GM23338 (cell line): ENCODE measurements around the gene MYO18B. TPM values are rescaled to one million over a fixed set of nuclear protein-coding genes. Genes with fewer than 3 reads are reported as not detected.

Experiments
- ATAC-seq: fragments of 200-7000 bp; cut with Tn5 transposase; 3 replicates; pipeline ENCODE4 v1.9.1; 2020
- DNase-seq: peaks from one replicate; pipeline ENCODE4 v3.0.0-alpha.2; 2015; ENCODE audit warnings: low spot score
- H2AFZ ChIP-seq: fragments of 200-600 bp; sonication (generic); 2 replicates; pipeline ENCODE4 v1.8.0; 2016; ENCODE audit warnings: antibody characterized with exemption, mild to moderate bottlenecking, moderate library complexity
- H3F3A ChIP-seq: fragments of 200-600 bp; sonication (generic); replicated peaks from 2 replicates; pipeline ENCODE4 v1.8.0; 2017; ENCODE audit warnings: antibody characterized with exemption, mixed run types, low read depth
- H3K27ac ChIP-seq: fragments of 200-600 bp; sonication (generic); 2 replicates; pipeline ENCODE4 v1.6.1; 2016; ENCODE audit warnings: low read depth
- H3K27me3 ChIP-seq: fragments of 200-600 bp; sonication (generic); 2 replicates; pipeline ENCODE4 v1.8.0; 2016; ENCODE audit warnings: mild to moderate bottlenecking, mixed run types, moderate library complexity; ENCODE audit not compliant: insufficient read depth
- H3K36me3 ChIP-seq: fragments of 200-600 bp; sonication (generic); 2 replicates; pipeline ENCODE4 v1.8.0; 2016; ENCODE audit warnings: mild to moderate bottlenecking; ENCODE audit not compliant: insufficient read depth
- H3K4me1 ChIP-seq: fragments of 200-600 bp; sonication (generic); 2 replicates; pipeline ENCODE4 v1.8.0; 2016; ENCODE audit warnings: mild to moderate bottlenecking, moderate library complexity; ENCODE audit not compliant: insufficient read depth
- H3K4me2 ChIP-seq: fragments of 200-600 bp; sonication (generic); 2 replicates; pipeline ENCODE4 v1.7.1; 2017; ENCODE audit warnings: mixed run types
- H3K4me3 ChIP-seq: fragments of 200-600 bp; sonication (generic); 2 replicates; pipeline ENCODE4 v1.6.1; 2016; ENCODE audit warnings: mixed run types
- H3K79me2 ChIP-seq: fragments of 200-600 bp; sonication (generic); replicated peaks from 2 replicates; pipeline ENCODE4 v1.8.0; 2017; ENCODE audit warnings: mild to moderate bottlenecking; ENCODE audit not compliant: insufficient read depth
- H3K9me2 ChIP-seq: fragments of 200-600 bp; sonication (generic); 2 replicates; pipeline ENCODE4 v1.8.0; 2017; ENCODE audit not compliant: insufficient read depth
- H4K20me1 ChIP-seq: fragments of 200-600 bp; sonication (generic); replicated peaks from 2 replicates; pipeline ENCODE4 v1.8.0; 2017; ENCODE audit warnings: mild to moderate bottlenecking; ENCODE audit not compliant: insufficient read depth
- H3K27ac Mint-ChIP-seq: 2 replicates; pipeline ENCODE4 v1.8.0; 2020; ENCODE audit warnings: inconsistent platforms, mild to moderate bottlenecking, moderate library complexity, mixed read lengths
- H3K27me3 Mint-ChIP-seq: 3 replicates; pipeline ENCODE4 v1.8.0; 2022; ENCODE audit warnings: low read depth, mild to moderate bottlenecking, moderate library complexity, mixed read lengths, inconsistent platforms; ENCODE audit not compliant: insufficient read depth, poor library complexity
- H3K36me3 Mint-ChIP-seq: 3 replicates; pipeline ENCODE4 v1.8.0; 2021; ENCODE audit warnings: low read depth, mild to moderate bottlenecking, inconsistent platforms, moderate library complexity, mixed read lengths
- H3K4me1 Mint-ChIP-seq: 3 replicates; pipeline ENCODE4 v1.8.0; 2020; ENCODE audit warnings: mild to moderate bottlenecking, inconsistent platforms, mixed read lengths
- H3K4me3 Mint-ChIP-seq: 3 replicates; pipeline ENCODE4 v1.8.0; 2021; ENCODE audit warnings: moderate library complexity, mild to moderate bottlenecking, inconsistent platforms, mixed read lengths
- H3K9me3 Mint-ChIP-seq: 3 replicates; pipeline ENCODE4 v1.8.0; 2020; ENCODE audit warnings: moderate library complexity, mild to moderate bottlenecking, inconsistent platforms, mixed read lengths
- CREB1 ChIP-seq: fragments of 250-450 bp; sonication (Bioruptor Pico); IDR thresholded peaks from 2 replicates; pipeline ENCODE4 v1.5.0; 2020; ENCODE audit warnings: low read depth, mild to moderate bottlenecking, moderate library complexity
- CTCF ChIP-seq, 2 experiments: fragments of 200-600 bp in 1 of 2; sonication (generic) in 1 of 2; conservative IDR thresholded peaks; 2 replicates each; pipeline versions ENCODE4 v1.5.1 to v1.6.1; 2016 to 2017; ENCODE audit warnings: antibody characterized with exemption in 2 of 2, low read depth in 2 of 2, mild to moderate bottlenecking in 2 of 2, moderate library complexity in 1 of 2
- ETS1 ChIP-seq: IDR thresholded peaks from 2 replicates; pipeline ENCODE4 v1.6.1; 2016; ENCODE audit warnings: antibody characterized with exemption
- EZH2 ChIP-seq: fragments of 200-600 bp; sonication (generic); IDR thresholded peaks from one replicate; pipeline ENCODE4 v1.8.0; 2017; ENCODE audit warnings: antibody characterized with exemption, mild to moderate bottlenecking, low read depth; ENCODE audit not compliant: unreplicated experiment
- EZH2phosphoT487 ChIP-seq: fragments of 200-600 bp; sonication (generic); IDR thresholded peaks from one replicate; pipeline ENCODE4 v1.8.1; 2018; ENCODE audit warnings: antibody characterized with exemption; ENCODE audit not compliant: unreplicated experiment
- JUNB ChIP-seq: IDR thresholded peaks from one replicate; pipeline ENCODE4 v1.6.1; 2016; ENCODE audit warnings: antibody characterized with exemption; ENCODE audit not compliant: unreplicated experiment
- NANOG ChIP-seq: IDR thresholded peaks from 2 replicates; pipeline ENCODE4 v1.6.1; 2016; ENCODE audit warnings: antibody characterized with exemption, borderline replicate concordance
- POLR2AphosphoS5 ChIP-seq: IDR thresholded peaks from 2 replicates; pipeline ENCODE4 v1.6.1; 2016; ENCODE audit warnings: antibody characterized with exemption, low read depth
- REST ChIP-seq: IDR thresholded peaks from one replicate; pipeline ENCODE4 v1.6.1; 2018; ENCODE audit warnings: antibody characterized with exemption; ENCODE audit not compliant: unreplicated experiment
- STAT1 ChIP-seq: IDR thresholded peaks from one replicate; pipeline ENCODE4 v1.6.1; 2016; ENCODE audit warnings: antibody characterized with exemption; ENCODE audit not compliant: unreplicated experiment
- ZNF114 ChIP-seq: fragments of 250-450 bp; sonication (Bioruptor Pico); IDR thresholded peaks from 2 replicates; pipeline ENCODE4 v1.5.0; 2020; ENCODE audit warnings: mild to moderate bottlenecking, moderate library complexity
- ZNF331 ChIP-seq: fragments of 250-450 bp; sonication (Bioruptor Pico); IDR thresholded peaks from 2 replicates; pipeline ENCODE4 v1.5.0; 2020; ENCODE audit warnings: low read depth, mild to moderate bottlenecking, moderate library complexity
- ZNF462 ChIP-seq: fragments of 250-450 bp; sonication (Bioruptor Pico); IDR thresholded peaks from 2 replicates; pipeline ENCODE4 v1.5.0; 2020; ENCODE audit warnings: mild to moderate bottlenecking, moderate library complexity
- polyA plus RNA-seq: library from polyadenylated mRNA; unstranded; fragments of >200 nt; fragmentation: Nextera tagmentation; extraction: Ambion mirVana; gene quantifications from 2 replicates; pipeline ENCODE4 v1.2.1, GENCODE V29; 2016
- total RNA-seq: library from RNA; depleted of rRNA; stranded (reverse); fragments of >200 nt; shearing (Covaris generic); gene quantifications from 2 replicates; pipeline ENCODE4 v1.2.3, GENCODE V29; 2014

MYO18B gene
- total and polyA plus RNA-seq, 2 experiments from 2014 or later: 0.36 to 0.45 TPM

DNA sequence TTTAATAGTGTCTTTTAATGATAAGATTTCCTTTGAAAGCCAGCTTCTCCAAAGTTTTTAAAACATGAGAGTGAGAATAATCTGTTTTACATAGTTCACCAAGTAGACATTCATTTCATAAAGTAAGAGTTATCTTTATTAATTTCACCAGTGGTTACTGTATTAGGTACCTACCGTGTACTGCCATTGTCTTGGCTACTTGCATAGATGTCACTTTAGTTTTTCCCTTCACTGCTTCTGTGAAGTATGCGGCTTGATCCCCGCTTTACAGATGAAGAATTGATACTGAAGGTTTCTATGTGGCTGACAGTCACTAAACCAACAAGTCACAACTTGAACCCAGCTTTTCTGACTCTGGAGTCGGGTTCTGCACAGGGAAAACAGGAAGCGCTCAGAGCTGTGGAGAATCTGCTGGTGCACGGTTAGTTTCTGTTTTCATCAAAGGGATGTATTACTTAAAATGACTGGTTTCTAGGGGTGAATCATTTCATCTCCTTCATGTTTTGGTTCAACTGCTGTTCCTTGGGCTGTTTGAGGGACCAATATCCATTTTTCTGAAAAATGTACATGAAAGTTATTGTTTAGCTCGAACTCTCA lies 39.3 kb upstream of the MYO18B start:
- DNase-seq: no peak
- no peak overlapping the region for H2AFZ ChIP-seq
- no peak overlapping the region for H3K27ac Mint-ChIP-seq
- no peak overlapping the region for H3K4me2 ChIP-seq
- H3K4me1 ChIP-seq: no peaks in the 10 kb centered on the region
- no peaks in the 10 kb centered on the region for H3F3A ChIP-seq
- H3K4me3 Mint-ChIP-seq: no peak overlapping the region
- no peaks in the 10 kb centered on the region for H3K9me2 ChIP-seq
- H3K36me3 ChIP-seq: no peaks in the 10 kb centered on the region
- H3K9me3 Mint-ChIP-seq: no peaks in the 10 kb centered on the region
- peaks cover 2% of the 10 kb centered on the region; the same call in 1 of the 2 replicates for H4K20me1 ChIP-seq
- peaks cover 3% of the 10 kb centered on the region; the same call in 2 of the 3 replicates for H3K36me3 Mint-ChIP-seq
- no peaks in the 10 kb centered on the region for H3K4me1 Mint-ChIP-seq
- no peak overlapping the region for H3K27ac ChIP-seq
- no peaks in the 10 kb centered on the region for H3K27me3 ChIP-seq
- H3K79me2 ChIP-seq: no peaks in the 10 kb centered on the region
- no peak for ATAC-seq
- TF ChIP-seq EZH2phosphoT487: no peak
- no peak for TF ChIP-seq ZNF114 (CRISPR knock-in tag)
- TF ChIP-seq STAT1: no peak
- no peak for TF ChIP-seq ZNF331 (CRISPR knock-in tag)
- TF ChIP-seq POLR2AphosphoS5: no peak
- TF ChIP-seq EZH2: no peak
- no peak for TF ChIP-seq JUNB
- no peak for TF ChIP-seq NANOG
- no peak for TF ChIP-seq ZNF462 (CRISPR knock-in tag)
- TF ChIP-seq CREB1 (CRISPR knock-in tag): no peak
- no peak for TF ChIP-seq ETS1
- TF ChIP-seq CTCF (conservative IDR thresholded peaks at IDR 0.05; ENCODE audit: low read depth in 2 of 2): no peak
- no peak for TF ChIP-seq REST
- H3K4me3 ChIP-seq: no peak overlapping the region
- H3K27me3 Mint-ChIP-seq: peaks cover 6% of the 10 kb centered on the region
